Esophagus squamous epithelium (tissue), 5 donors: ENCODE data around the gene RP2. TPM values are rescaled to one million over a fixed set of nuclear protein-coding genes. Genes with fewer than 3 reads are reported as not detected.

Source experiments
- DNase-seq: peaks from one replicate; lab custom pipeline; 2025; lab: John Stamatoyannopoulos, UW
- H3K27ac ChIP-seq, 4 donors: fragments of 200-600 bp; sonication (generic); one replicate each; pipeline ENCODE4 v1.5.1; 2016 to 2019; ENCODE audit warnings: mild to moderate bottlenecking in 1 of 4
- H3K27me3 ChIP-seq, 4 donors: fragments of 200-600 bp; sonication (generic); 1 replicate in 3 of 4; 2 replicates in 1 of 4; pipeline versions ENCODE4 v1.5.1 to v1.6.0; 2017 to 2021; ENCODE audit warnings: antibody characterized with exemption in 1 of 4
- H3K36me3 ChIP-seq, 3 donors: fragments of 200-600 bp; sonication (generic); one replicate each; pipeline ENCODE4 v1.5.1; 2016 to 2019
- H3K4me1 ChIP-seq, 3 donors: fragments of 200-600 bp; sonication (generic); one replicate each; pipeline ENCODE4 v1.5.1; 2017 to 2019
- H3K4me3 ChIP-seq, 4 donors: fragments of 200-600 bp; sonication (generic); 1 replicate in 3 of 4; 2 replicates in 1 of 4; pipeline ENCODE4 v1.5.1; 2016 to 2019; ENCODE audit warnings: mild to moderate bottlenecking in 2 of 4, moderate library complexity in 1 of 4
- H3K9me3 ChIP-seq, 3 donors: fragments of 200-600 bp; sonication (generic); one replicate each; pipeline ENCODE4 v1.5.1; 2016 to 2019
- POLR2A ChIP-seq, 4 donors: fragments of 450-650 bp; IDR thresholded peaks; one replicate each; pipeline ENCODE4 v1.6.1; 2017; ENCODE audit warnings: antibody characterized with exemption in 4 of 4, mild to moderate bottlenecking in 4 of 4, moderate library complexity in 3 of 4
- WGBS, 2 donors: methylation state at CpG; one replicate each; pipeline ENCODE4 v1.1.5; 2018; 5-methylcytosine and 5-hydroxymethylcytosine counted together
- intact Hi-C: fragments of 100-400 bp; cut with DNase I; formaldehyde crosslinking; loops from one replicate; pipeline ENCODE4 v1.15.0; 2022
- total RNA-seq, 4 donors: library from RNA; depleted of rRNA; stranded (reverse); fragments of >200 nt; gene quantifications; one replicate each; pipeline ENCODE4 v1.1.0, GENCODE V29; 2016
- TF ChIP-seq, protein P1 (sequence below), 6 experiments: fragments of 450-650 bp in 4 of 6; fragments of 200-600 bp in 2 of 6; sonication (generic) in 2 of 6; IDR thresholded peaks; one replicate each; pipeline ENCODE4 v1.5.1; 2016 to 2019; ENCODE audit warnings: antibody characterized with exemption in 6 of 6, mild to moderate bottlenecking in 4 of 6, moderate library complexity in 4 of 6
- donor health status: DM: yes; HTN: yes; CAD: no.

Gene RP2
- total RNA-seq, 4 donors from 2014 or later, result 14.9 to 21.9 (median 17.6) TPM

DNA sequence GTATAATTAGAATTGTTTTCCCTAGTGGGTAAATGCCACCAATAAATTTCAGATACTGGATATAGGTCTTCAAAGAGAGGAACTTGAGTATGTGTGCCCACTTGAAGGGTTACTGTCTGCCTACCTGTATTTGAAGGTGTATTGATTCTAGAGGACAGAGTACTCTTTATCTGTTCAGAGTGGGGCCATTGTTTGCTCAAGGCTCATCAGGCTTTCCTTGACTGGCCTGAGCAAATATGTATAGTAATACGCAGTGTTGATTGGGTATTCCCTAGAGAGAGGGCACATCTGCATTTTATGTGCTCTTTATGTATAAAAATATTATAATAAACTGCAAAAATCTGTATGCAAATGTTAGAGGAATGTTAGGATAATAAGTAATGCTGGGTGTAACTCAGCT lies 23.7 kb downstream of the RP2 start:
- no peaks in the 10 kb centered on the region for H3K4me1 ChIP-seq
- WGBS, 2 donors, result 50% methylated on average over 1 of the region's 1 CpG; no CpG with 5 or more reads in 1 of the 2 donors
- H3K27ac ChIP-seq, result no peak overlapping the region
- DNase-seq, result no peak
- H3K9me3 ChIP-seq, result no peaks in the 10 kb centered on the region
- H3K27me3 ChIP-seq, result no peaks in the 10 kb centered on the region
- intact Hi-C loops, result no loop called here
- peaks cover 0 to 35% (median 0%) of the 10 kb centered on the region in 3 donors for H3K36me3 ChIP-seq
- TF ChIP-seq, protein P1, sequence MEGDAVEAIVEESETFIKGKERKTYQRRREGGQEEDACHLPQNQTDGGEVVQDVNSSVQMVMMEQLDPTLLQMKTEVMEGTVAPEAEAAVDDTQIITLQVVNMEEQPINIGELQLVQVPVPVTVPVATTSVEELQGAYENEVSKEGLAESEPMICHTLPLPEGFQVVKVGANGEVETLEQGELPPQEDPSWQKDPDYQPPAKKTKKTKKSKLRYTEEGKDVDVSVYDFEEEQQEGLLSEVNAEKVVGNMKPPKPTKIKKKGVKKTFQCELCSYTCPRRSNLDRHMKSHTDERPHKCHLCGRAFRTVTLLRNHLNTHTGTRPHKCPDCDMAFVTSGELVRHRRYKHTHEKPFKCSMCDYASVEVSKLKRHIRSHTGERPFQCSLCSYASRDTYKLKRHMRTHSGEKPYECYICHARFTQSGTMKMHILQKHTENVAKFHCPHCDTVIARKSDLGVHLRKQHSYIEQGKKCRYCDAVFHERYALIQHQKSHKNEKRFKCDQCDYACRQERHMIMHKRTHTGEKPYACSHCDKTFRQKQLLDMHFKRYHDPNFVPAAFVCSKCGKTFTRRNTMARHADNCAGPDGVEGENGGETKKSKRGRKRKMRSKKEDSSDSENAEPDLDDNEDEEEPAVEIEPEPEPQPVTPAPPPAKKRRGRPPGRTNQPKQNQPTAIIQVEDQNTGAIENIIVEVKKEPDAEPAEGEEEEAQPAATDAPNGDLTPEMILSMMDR (IDR thresholded peaks at IDR 0.05), result no peak
- no peak for TF ChIP-seq POLR2A (IDR thresholded peaks at IDR 0.05)
- no peak overlapping the region for H3K4me3 ChIP-seq

DNA sequence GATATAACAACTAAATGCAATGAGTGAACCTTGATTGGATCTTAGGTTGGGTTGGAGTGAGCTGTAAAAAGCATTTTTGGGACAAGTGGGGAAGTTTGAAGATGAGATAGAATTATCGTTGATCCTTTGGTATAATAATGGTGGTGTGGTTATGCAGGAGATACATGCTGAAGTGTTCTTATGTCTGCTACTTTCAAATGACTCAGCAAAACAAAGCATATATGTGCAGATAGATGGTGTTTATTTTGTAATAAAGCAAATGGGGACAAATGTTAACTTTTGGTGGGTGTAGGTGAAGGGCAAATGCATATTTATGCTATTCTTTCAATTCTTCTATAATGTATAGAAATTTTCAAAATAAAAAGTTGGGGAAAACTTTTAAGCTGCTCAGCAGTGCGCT lies 26.2 kb downstream of the RP2 start:
- intact Hi-C loops, result no loop called here
- H3K4me3 ChIP-seq, result no peak overlapping the region
- no peak overlapping the region for H3K27ac ChIP-seq
- no peak for TF ChIP-seq POLR2A (IDR thresholded peaks at IDR 0.05)
- TF ChIP-seq, protein P1 (IDR thresholded peaks at IDR 0.05), result no peak
- DNase-seq, result no peak
- WGBS, 2 donors, result 72 to 100% methylated on average over 2 of the region's 2 CpGs
- H3K9me3 ChIP-seq, result no peaks in the 10 kb centered on the region
- H3K27me3 ChIP-seq, result no peaks in the 10 kb centered on the region
- H3K36me3 ChIP-seq, result peaks cover 0 to 47% (median 0%) of the 10 kb centered on the region in 3 donors
- no peaks in the 10 kb centered on the region for H3K4me1 ChIP-seq

DNA sequence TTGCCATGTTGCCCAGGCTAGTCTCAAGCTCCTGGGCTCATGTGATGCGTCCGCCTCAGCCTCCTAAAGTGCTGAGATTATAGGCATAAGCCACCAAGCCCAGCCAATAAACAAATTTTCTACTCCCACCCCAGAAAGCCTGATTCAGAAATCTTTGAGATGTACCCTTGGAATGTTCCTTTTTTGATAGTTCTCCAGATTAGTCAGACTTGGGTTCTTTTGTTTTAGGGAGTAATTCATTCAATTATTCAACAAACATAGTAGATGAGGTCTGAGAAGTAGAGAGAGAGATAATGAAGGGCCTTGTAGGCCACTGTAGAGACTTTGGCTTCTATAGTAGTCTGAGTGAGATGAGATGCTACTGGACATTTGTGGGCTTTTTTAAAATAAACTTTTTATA lies 27.8 kb downstream of the RP2 start:
- Histone ChIP-seq H3K27ac (no peak overlapping the region), H3K27me3 (no peaks in the 10 kb centered on the region), H3K4me3 (no peak overlapping the region), H3K36me3 (peaks cover 0 to 47% (median 0%) of the 10 kb centered on the region in 3 donors), H3K4me1 (no peaks in the 10 kb centered on the region), H3K9me3 (no peaks in the 10 kb centered on the region)
- intact Hi-C loops, result no loop called here
- DNase-seq, result no peak
- no peak for TF ChIP-seq POLR2A (IDR thresholded peaks at IDR 0.05)
- TF ChIP-seq, protein P1 (IDR thresholded peaks at IDR 0.05), result no peak
- WGBS, 2 donors, result 77% methylated on average over 2 of the region's 2 CpGs; no CpG with 5 or more reads in 1 of the 2 donors

DNA sequence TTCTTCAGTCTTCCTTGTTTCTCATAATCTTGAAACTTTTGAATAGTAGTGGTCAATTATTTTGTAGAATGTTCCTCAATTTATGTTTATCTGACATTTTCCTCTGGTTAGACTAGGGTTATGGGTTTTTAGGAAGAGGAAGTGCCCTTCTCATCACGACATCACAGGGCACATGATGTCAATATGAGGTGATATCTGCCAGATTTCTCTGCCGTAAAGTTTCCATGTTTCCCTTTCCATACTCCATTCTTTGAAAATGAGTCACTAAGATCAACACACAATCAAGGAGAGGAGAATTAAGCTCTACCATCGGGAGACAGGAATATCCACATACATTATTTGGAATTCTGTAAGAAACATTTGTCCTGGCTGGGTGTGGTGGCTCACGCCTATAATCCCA lies 28.4 kb downstream of the RP2 start:
- DNase-seq, result no peak
- no peaks in the 10 kb centered on the region for H3K27me3 ChIP-seq
- TF ChIP-seq, protein P1 (IDR thresholded peaks at IDR 0.05), result no peak
- no peak for TF ChIP-seq POLR2A (IDR thresholded peaks at IDR 0.05)
- H3K36me3 ChIP-seq, result peaks cover 0 to 47% (median 0%) of the 10 kb centered on the region in 3 donors
- intact Hi-C loops, result no loop called here
- peak overlapping the region in 1 of 4 donors; percentile 6 for H3K27ac ChIP-seq
- whole genome bisulfite sequencing, 2 donors, result 38 to 50% methylated on average over 3 to 4 of the region's 4 CpGs
- no peaks in the 10 kb centered on the region for H3K9me3 ChIP-seq
- no peak overlapping the region for H3K4me3 ChIP-seq
- H3K4me1 ChIP-seq, result no peaks in the 10 kb centered on the region

DNA sequence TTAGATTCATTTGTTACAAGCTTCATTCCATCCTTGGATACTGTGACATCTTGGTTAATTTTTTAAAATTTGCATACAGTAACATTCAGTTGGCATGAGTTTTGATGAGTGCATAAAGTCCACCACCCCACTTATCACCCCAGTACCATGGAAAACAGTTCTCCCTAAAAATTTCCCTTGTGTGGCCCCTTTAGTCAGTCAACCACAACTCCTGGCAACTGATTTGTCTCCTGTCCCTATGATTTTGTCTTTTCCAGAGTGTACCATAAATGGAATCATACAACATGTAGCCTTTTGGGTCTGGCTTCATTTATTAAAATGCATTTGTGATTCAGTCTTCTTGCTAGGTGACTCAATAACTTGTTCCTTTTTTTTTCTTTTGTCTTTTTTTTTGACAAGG lies 29.9 kb downstream of the RP2 start:
- no peaks in the 10 kb centered on the region for H3K27me3 ChIP-seq
- no peaks in the 10 kb centered on the region for H3K9me3 ChIP-seq
- H3K27ac ChIP-seq, result no peak overlapping the region
- peaks cover 0 to 36% (median 0%) of the 10 kb centered on the region in 3 donors for H3K36me3 ChIP-seq
- intact Hi-C loops, result no loop called here
- TF ChIP-seq, protein P1 (IDR thresholded peaks at IDR 0.05), result no peak
- no peak for TF ChIP-seq POLR2A (IDR thresholded peaks at IDR 0.05)
- no peaks in the 10 kb centered on the region for H3K4me1 ChIP-seq
- no peak for DNase-seq
- H3K4me3 ChIP-seq, result no peak overlapping the region
